GM19468 (cell line): ENCODE data around the gene MBIP.
"Not testable (repeated sequence)": the region's sequence is repeated elsewhere in the genome, so short reads cannot be mapped to it uniquely, and the experiment has no call there.

ENCODE experiments used
- ATAC-seq: cut with Tn5 transposase; IDR thresholded peaks from one replicate; pipeline ENCODE4 v1.9.1; 2021; ENCODE audit warnings: mild to moderate bottlenecking, moderate library complexity, moderate number of reproducible peaks; ENCODE audit not compliant: unreplicated experiment; ENCODE audit errors: extremely low read depth

MBIP gene

GRCh38 chr14:36320200-36320896 lies at the start of gene MBIP:
TSS of gene MBIP (minus strand) at chr14:36320637. CDS start at chr14:36320588, 49 bp downstream.
- peak; percentile 98 for ATAC-seq

GRCh38 chr14:36367985-36368774 lies 47.7 kb upstream of the MBIP start:
- no peak for ATAC-seq

GRCh38 chr14:36365766-36366165 lies 45.3 kb upstream of the MBIP start:
- ATAC-seq, result no peak

- ATAC-seq, result no peak
These were observed 43.3 kb upstream of the MBIP start for GRCh38 chr14:36363704-36364103.

- no peak for ATAC-seq
These were observed 42.2 kb upstream of the MBIP start for GRCh38 chr14:36362648-36363047.

GRCh38 chr14:36361210-36361853 lies 40.9 kb upstream of the MBIP start:
- ATAC-seq, result no peak

- ATAC-seq, result no peak
These were observed 36.4 kb upstream of the MBIP start for GRCh38 chr14:36356862-36357261.

- no peak for ATAC-seq
These were observed 25.6 kb upstream of the MBIP start for GRCh38 chr14:36346052-36346451.

- no peak for ATAC-seq
These were observed 23.8 kb upstream of the MBIP start for GRCh38 chr14:36344211-36344610.

GRCh38 chr14:36341811-36342210 lies 21.4 kb upstream of the MBIP start:
- not testable (repeated sequence) for ATAC-seq

- no peak for ATAC-seq
These were observed 19.9 kb upstream of the MBIP start for GRCh38 chr14:36340276-36340890.

GRCh38 chr14:36339816-36340215 lies 19.4 kb upstream of the MBIP start:
- ATAC-seq, result no peak

- ATAC-seq, result no peak
These were observed 12.7 kb upstream of the MBIP start for GRCh38 chr14:36333119-36333518.

- ATAC-seq, result not testable (repeated sequence)
These were observed 7.1 kb upstream of the MBIP start for GRCh38 chr14:36327573-36327972.

- ATAC-seq, result no peak
These were observed 5.4 kb upstream of the MBIP start for GRCh38 chr14:36325853-36326252.

- ATAC-seq, result no peak
These were observed 4.5 kb upstream of the MBIP start for GRCh38 chr14:36324897-36325296.

GRCh38 chr14:36320897-36321381 lies 502 bp upstream of the MBIP start:
- peak; percentile 12 for ATAC-seq

GRCh38 chr14:36319899-36320199 lies 588 bp downstream of the MBIP start:
- ATAC-seq, result no peak

GRCh38 chr14:36317650-36318049 lies 2.8 kb downstream of the MBIP start:
- no peak for ATAC-seq

- no peak for ATAC-seq
These were observed 4.3 kb downstream of the MBIP start for GRCh38 chr14:36316131-36316530.
